Parathyroid adenoma (tissue), 2 donors: ENCODE data around the gene CTTN.

Source experiments
- H2AFZ ChIP-seq: fragments of 300-600 bp; sonication (generic); one replicate; pipeline ENCODE4 v1.7.0; 2017; ENCODE audit warnings: antibody characterized with exemption, mild to moderate bottlenecking
- H3K27ac ChIP-seq: fragments of 300-600 bp; sonication (generic); one replicate; pipeline ENCODE4 v1.7.0; 2017
- H3K27me3 ChIP-seq: fragments of 300-600 bp; sonication (generic); one replicate; pipeline ENCODE4 v1.7.0; 2017; ENCODE audit warnings: low read length; ENCODE audit not compliant: control insufficient read depth, insufficient read depth
- H3K36me3 ChIP-seq: fragments of 300-600 bp; sonication (generic); one replicate; pipeline ENCODE4 v1.7.0; 2017; ENCODE audit warnings: low read length; ENCODE audit not compliant: control insufficient read depth, insufficient read depth
- H3K4me1 ChIP-seq: fragments of 300-600 bp; sonication (generic); one replicate; pipeline ENCODE4 v1.7.0; 2017; ENCODE audit warnings: control low read depth
- H3K4me2 ChIP-seq: fragments of 300-600 bp; sonication (generic); one replicate; pipeline ENCODE4 v1.7.0; 2017; ENCODE audit warnings: low read length
- H3K4me3 ChIP-seq: fragments of 300-600 bp; sonication (generic); one replicate; pipeline ENCODE4 v1.7.0; 2017; ENCODE audit warnings: low read depth, low read length
- H3K79me2 ChIP-seq: fragments of 300-600 bp; sonication (generic); one replicate; pipeline ENCODE4 v1.7.0; 2017; ENCODE audit warnings: control low read depth
- H3K9ac ChIP-seq: fragments of 300-600 bp; sonication (generic); one replicate; pipeline ENCODE4 v1.7.0; 2017; ENCODE audit warnings: mild to moderate bottlenecking
- H3K9me3 ChIP-seq: fragments of 300-600 bp; sonication (generic); one replicate; pipeline ENCODE4 v1.7.0; 2017; ENCODE audit warnings: low read length; ENCODE audit not compliant: control insufficient read depth
- CTCF ChIP-seq: fragments of 300-600 bp; sonication (generic); IDR thresholded peaks from one replicate; pipeline ENCODE4 v1.7.0; 2017; ENCODE audit warnings: antibody characterized with exemption, mild to moderate bottlenecking
- donor health status: primary hyperparathyroidism.

Gene CTTN

DNA sequence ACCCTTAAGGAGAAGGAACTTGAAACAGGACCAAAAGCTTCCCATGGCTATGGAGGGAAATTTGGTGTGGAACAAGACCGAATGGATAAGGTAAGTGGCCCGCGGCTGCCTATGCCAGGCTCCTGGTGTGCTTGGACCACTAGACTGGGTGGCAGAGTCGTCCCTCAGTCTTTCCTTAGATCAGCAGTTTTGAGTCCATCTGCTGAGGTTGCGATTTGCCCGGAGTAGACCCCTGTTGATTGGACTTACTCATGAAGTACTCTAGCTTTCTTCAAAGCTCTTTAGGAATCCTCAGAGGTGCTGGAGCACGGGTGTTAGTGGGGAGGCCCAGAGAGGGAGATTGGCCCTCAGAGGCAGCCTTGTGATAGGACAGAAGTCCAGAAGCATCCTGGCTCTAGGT is 11.5 kb downstream of the CTTN start:
- Histone ChIP-seq H2AFZ (no peak overlapping the region), H3K9ac (no peak overlapping the region), H3K9me3 (no peaks in the 10 kb centered on the region), H3K4me1 (no peaks in the 10 kb centered on the region), H3K27me3 (no peaks in the 10 kb centered on the region), H3K4me2 (no peak overlapping the region), H3K36me3 (no peaks in the 10 kb centered on the region), H3K79me2 (no peaks in the 10 kb centered on the region), H3K27ac (no peak overlapping the region), H3K4me3 (no peak overlapping the region)
- TF ChIP-seq CTCF: no peak

DNA sequence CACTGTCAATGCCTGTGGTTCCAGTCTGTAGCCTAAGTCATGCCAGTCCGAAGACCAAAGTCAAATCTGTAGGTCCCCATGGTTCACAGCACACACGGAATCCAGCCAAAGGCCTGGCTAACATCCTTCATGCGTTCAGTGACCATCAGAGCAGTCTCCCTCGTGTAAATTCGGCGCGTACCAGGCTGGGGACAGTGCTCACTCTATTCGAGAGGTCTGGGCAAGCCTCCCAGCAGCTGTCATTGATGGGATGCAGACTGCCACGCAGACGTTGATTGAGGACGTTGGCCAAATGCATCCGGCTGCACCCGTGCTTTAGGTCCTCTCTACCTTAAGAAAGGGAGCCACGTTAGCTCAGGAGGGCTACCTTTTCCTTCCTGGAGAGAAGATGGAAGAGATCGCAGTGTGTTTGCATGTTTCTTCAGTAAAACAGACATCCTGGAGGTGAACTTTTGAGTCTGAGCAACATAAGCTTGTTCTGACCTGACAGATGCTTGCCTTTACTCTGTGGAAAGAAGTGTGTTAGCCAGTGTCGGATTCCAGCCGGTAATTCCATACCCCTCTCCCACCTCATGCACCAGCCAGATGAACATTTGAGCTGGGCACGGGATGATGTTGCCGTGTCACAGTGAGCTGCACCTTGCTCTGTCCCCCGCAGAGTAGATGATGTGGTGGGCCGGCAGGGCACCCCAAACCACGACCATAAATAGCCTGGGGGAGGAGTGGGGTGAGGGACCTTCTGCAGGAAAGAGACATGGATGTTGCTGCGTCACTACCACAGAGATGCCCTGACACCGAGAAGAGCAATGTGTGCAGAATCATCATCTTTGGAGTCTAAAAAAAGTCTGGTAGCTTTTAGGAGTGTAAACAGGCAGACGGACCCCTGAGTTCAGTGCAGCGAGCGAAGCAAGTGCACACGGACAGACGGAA is 12.2 kb downstream of the CTTN start:
- Histone ChIP-seq H3K9me3 (no peaks in the 10 kb centered on the region), H3K36me3 (no peaks in the 10 kb centered on the region), H3K27me3 (no peaks in the 10 kb centered on the region)

DNA sequence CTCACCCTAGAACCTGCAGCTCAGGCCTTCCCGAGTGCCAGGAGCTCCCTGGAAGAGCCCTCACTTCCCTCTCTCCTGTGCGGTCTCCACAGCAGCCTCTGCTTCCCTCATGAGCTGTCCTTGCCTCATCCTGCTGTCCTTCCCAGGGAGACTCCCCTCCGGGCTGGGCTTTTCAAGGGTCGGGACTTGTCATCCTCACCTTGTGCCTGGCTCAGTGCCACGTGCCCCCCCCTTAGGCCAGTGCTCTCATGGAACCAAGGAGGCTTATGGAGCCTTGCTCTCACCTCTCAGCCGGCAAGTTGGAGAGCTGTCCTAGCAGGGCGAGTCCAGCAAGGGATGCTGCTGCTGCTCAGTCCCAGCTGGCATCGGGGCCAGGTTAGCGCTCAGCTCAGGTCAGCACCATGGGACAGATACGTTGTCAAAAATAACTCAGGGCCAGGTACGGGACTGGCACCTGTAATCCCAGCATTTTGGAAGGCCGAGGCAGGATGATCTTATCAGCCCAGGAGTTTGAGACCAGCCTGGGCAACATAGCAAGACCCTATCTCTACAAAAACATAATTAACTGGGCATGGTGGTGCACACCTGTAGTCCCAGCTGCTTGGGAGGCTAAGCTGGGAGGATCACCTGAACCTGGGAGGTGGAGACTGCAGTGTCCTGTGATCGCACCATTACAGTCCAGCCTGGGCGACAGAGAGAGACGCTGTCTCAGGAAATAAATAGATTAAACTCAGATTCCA is 13.6 kb downstream of the CTTN start:
- Histone ChIP-seq H3K4me2 (no peak overlapping the region), H2AFZ (no peak overlapping the region), H3K4me3 (no peak overlapping the region), H3K79me2 (no peaks in the 10 kb centered on the region), H3K36me3 (no peaks in the 10 kb centered on the region), H3K4me1 (no peaks in the 10 kb centered on the region), H3K9me3 (no peaks in the 10 kb centered on the region), H3K27me3 (no peaks in the 10 kb centered on the region), H3K27ac (no peak overlapping the region), H3K9ac (no peak overlapping the region)
- TF ChIP-seq CTCF: no peak

More for the DNA sequence above, 12.2 kb downstream of the CTTN start:
- H3K79me2 ChIP-seq: no peaks in the 10 kb centered on the region
- no peaks in the 10 kb centered on the region for H3K4me1 ChIP-seq
- no peak overlapping the region for H3K9ac ChIP-seq
- no peak overlapping the region for H3K4me2 ChIP-seq
- no peak for TF ChIP-seq CTCF
- H3K27ac ChIP-seq: no peak overlapping the region
- H3K4me3 ChIP-seq: no peak overlapping the region
- no peak overlapping the region for H2AFZ ChIP-seq

DNA sequence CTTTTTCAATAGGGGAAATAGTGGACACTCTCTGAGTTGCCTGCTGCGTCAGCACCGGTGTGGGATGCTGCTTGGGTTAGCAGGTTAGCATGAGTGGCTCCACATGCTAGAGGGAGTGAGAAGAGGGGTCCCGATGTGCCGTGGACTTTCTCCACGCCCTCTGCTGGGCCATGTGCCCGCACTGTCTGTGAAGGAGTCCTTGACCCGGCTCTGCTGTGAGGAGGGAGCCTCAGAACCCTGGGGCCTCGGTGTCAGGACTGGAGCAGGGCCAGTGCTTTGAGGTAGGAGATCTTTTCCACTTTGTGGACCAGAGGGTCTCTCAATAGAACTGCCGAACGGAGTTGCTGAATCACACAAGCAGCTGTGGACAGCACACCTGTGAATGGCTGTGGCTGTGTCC is 14.8 kb downstream of the CTTN start:
- H3K4me1 ChIP-seq: no peaks in the 10 kb centered on the region
- H3K27ac ChIP-seq: no peak overlapping the region
- H3K9me3 ChIP-seq: no peaks in the 10 kb centered on the region
- H3K9ac ChIP-seq: no peak overlapping the region
- H3K36me3 ChIP-seq: no peaks in the 10 kb centered on the region
- no peak overlapping the region for H2AFZ ChIP-seq
- no peak overlapping the region for H3K4me2 ChIP-seq
- H3K4me3 ChIP-seq: no peak overlapping the region
- H3K79me2 ChIP-seq: no peaks in the 10 kb centered on the region
- H3K27me3 ChIP-seq: no peaks in the 10 kb centered on the region
- TF ChIP-seq CTCF: no peak
